ENCODE data around the gene FLACC1. TPM values are rescaled to one million over a fixed set of nuclear protein-coding genes. Genes with fewer than 3 reads are reported as not detected.
A peak's percentile ranks its signal among the peaks of the same experiment; 100 is the strongest.

Gene FLACC1
- total RNA-seq, 1 experiment from 2014 or later, result 0.85 TPM

DNA sequence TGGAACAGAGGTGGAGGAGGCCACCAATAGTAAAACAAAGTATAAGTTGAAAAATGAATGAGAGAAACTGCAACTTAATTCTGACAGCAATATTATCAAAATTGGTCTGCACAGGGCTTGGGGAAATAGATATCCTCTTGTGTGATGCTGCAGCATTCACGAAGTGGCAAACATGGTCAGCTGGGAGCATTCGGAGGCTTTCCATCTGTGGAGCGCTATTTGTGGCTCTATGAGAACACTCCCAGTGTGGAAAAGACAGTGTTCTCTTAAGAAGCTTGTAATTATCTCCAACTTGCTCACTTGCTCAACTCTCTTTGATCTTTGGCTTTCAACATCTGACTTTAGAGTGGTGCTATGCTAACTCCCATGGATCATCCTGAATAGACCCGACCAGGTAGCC, 3.1 kb upstream of the FLACC1 start:
- in situ Hi-C loops (cut with HindIII; ENCODE audit: low pct_unique_long_range_greater_than_20kb, low sequenced_read_pairs), result no loop called here
- DNase-seq (ENCODE audit: low read depth, low spot score), result no peak

- DNase-seq (ENCODE audit: low read depth, low spot score), result no peak
- in situ Hi-C loops (cut with HindIII; ENCODE audit: low pct_unique_long_range_greater_than_20kb, low sequenced_read_pairs), result no loop called here
Measured at GRCh38 chr2:201358684-201359083, 1.5 kb upstream of the FLACC1 start.

- in situ Hi-C loops (cut with HindIII; ENCODE audit: low pct_unique_long_range_greater_than_20kb, low sequenced_read_pairs), result no loop called here
- DNase-seq (ENCODE audit: low read depth, low spot score), result no peak
Measured at GRCh38 chr2:201353116-201353515, 4.0 kb downstream of the FLACC1 start.

DNA sequence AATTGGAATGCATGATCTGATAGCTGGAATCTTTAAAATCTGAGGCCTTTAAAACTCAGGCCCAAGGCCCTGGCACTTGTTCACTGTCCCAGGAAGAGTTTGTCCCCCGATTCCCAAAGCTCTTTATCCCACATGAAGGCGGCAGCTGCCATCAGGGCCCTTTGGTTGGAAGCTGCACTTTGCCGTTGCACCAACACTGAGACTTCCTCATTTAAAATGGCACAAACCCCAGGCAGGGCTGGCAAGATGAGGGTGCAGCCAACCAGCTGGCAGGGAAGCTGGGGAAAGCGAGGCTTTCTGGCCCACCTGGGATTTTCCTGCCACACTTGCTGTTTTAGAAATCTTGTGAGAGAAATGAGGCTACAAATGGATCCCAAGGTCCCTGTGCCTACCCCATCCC, 6.3 kb downstream of the FLACC1 start:
- in situ Hi-C loops (cut with HindIII; ENCODE audit: low pct_unique_long_range_greater_than_20kb, low sequenced_read_pairs), result no loop called here

DNA sequence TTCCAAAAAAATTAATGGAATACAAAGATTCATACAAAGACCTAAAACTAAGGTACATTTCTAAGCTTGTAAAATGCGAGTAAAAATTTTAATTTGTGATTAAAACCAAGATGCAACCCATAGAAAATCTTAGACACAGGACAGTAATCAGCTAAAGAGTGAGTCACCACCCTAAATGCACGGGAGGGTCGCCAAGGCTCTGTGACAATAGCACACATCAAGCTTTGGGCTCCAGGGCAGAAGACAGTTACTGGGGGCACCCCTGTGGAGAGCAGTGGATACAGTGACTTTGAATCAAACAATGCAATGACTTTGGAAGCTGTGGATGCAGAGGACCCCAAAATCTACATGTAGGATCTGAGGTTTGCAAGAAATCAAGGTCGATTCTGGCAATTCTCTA, 7.5 kb downstream of the FLACC1 start:
- in situ Hi-C loops (cut with HindIII; ENCODE audit: low pct_unique_long_range_greater_than_20kb, low sequenced_read_pairs), result no loop called here

More for the DNA sequence above, 6.3 kb downstream of the FLACC1 start:
- DNase-seq (ENCODE audit: low read depth, low spot score), result no peak

DNA sequence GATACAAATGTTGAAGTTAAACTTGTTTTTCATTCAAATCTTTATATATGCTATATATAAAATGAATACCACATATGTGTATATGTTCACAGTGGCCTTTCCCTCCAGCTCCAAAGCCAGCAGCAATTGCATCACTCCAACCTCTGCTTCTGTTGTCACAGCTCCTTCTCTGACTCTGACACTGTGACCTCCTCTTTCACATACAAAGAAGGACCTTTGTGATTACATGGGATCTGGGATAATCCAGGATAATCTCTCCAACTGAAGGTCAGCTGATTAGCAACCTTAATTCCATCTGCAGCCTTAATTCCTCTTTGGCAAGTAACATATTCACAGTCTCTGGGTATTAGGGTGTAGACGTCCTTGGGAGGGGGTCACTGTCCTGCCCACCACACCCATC, 8.4 kb downstream of the FLACC1 start:
- no peak for DNase-seq (ENCODE audit: low read depth, low spot score)
- in situ Hi-C loops (cut with HindIII; ENCODE audit: low pct_unique_long_range_greater_than_20kb, low sequenced_read_pairs), result no loop called here

More for the DNA sequence above, 7.5 kb downstream of the FLACC1 start:
- no peak for DNase-seq (ENCODE audit: low read depth, low spot score)

GRCh38 chr2:201347138-201347537, 10.0 kb downstream of the FLACC1 start:
- in situ Hi-C loops (cut with HindIII; ENCODE audit: low pct_unique_long_range_greater_than_20kb, low sequenced_read_pairs), result no loop called here
- DNase-seq (ENCODE audit: low read depth, low spot score), result no peak

GRCh38 chr2:201345625-201346213, 11.4 kb downstream of the FLACC1 start:
- in situ Hi-C loops (cut with HindIII; ENCODE audit: low pct_unique_long_range_greater_than_20kb, low sequenced_read_pairs), result no loop called here
- no peak for DNase-seq (ENCODE audit: low read depth, low spot score)

GRCh38 chr2:201344663-201345366, 12.3 kb downstream of the FLACC1 start:
- peak; percentile 13 for DNase-seq (ENCODE audit: low read depth, low spot score)
- in situ Hi-C loops (cut with HindIII; ENCODE audit: low pct_unique_long_range_greater_than_20kb, low sequenced_read_pairs), result no loop called here

DNA sequence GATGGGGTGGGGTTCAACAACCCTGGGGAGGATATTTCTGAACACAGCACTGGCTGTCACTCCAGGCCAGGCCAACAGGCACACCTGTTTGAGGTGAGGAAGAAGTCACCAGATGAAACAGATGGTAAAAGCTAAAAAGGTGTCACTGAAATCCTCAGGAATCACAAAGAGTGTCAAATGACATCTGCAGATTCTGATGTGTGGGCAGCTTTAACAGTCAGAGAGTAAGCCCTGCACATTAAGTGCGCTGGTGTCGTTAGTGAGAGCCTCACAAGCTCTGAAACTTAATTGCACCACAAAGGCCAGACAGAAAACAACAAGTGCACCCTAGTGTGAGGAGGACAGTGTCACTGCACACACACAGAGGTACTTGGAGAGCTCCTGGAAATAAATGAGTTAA, 13.6 kb downstream of the FLACC1 start:
- no peak for DNase-seq (ENCODE audit: low read depth, low spot score)
- in situ Hi-C loops (cut with HindIII; ENCODE audit: low pct_unique_long_range_greater_than_20kb, low sequenced_read_pairs), result no loop called here

DNA sequence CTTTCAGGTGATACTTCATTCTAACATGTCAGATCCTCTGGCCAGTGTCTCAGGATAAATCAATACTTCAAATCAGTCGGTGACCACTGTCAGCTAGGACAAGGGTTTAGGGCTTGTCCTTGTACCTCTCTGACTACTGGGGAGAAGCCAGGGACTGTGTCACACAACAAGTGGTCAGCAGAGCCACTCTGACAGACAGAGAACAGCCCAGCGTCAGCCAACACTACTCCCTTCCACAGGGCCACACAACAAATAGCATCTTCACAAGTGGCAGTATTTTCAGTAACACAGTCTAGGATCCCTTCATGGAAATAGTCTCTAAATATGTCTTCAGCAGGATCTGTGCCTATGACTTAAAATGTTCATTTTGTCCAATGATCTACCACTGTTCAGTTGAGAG, 14.2 kb downstream of the FLACC1 start:
- no peak for DNase-seq (ENCODE audit: low read depth, low spot score)

DNA sequence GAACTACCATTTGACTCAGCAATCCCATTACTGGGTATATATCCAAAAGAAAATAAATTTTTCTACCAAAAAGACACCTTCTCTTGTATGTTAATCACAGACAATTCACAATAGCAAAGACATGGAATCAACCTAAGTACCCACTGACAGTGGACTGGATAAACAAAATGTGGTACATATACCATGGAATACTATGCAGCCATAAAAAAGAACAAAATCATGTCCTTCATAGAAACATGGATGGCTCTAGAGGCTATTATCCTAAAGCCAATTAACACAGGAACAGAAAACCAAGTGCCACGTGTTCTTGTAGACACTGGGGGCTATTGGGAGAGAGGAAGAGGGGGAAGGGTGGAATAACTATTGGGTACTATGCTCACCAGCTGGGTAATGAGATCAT, 27.7 kb downstream of the FLACC1 start:
- DNase-seq (ENCODE audit: low read depth, low spot score), result no peak
- in situ Hi-C loops (cut with HindIII; ENCODE audit: low pct_unique_long_range_greater_than_20kb, low sequenced_read_pairs), result no loop called here

More for the DNA sequence above, 14.2 kb downstream of the FLACC1 start:
- in situ Hi-C loops (cut with HindIII; ENCODE audit: low pct_unique_long_range_greater_than_20kb, low sequenced_read_pairs), result no loop called here

GRCh38 chr2:201327678-201328077, 29.5 kb downstream of the FLACC1 start:
- no peak for DNase-seq (ENCODE audit: low read depth, low spot score)
- in situ Hi-C loops (cut with HindIII; ENCODE audit: low pct_unique_long_range_greater_than_20kb, low sequenced_read_pairs), result no loop called here

GRCh38 chr2:201322772-201323171, 34.4 kb downstream of the FLACC1 start:
- in situ Hi-C loops (cut with HindIII; ENCODE audit: low pct_unique_long_range_greater_than_20kb, low sequenced_read_pairs), result no loop called here
- DNase-seq (ENCODE audit: low read depth, low spot score), result no peak

GRCh38 chr2:201320701-201321100, 36.4 kb downstream of the FLACC1 start:
- no peak for DNase-seq (ENCODE audit: low read depth, low spot score)
- in situ Hi-C loops (cut with HindIII; ENCODE audit: low pct_unique_long_range_greater_than_20kb, low sequenced_read_pairs), result no loop called here

- in situ Hi-C loops (cut with HindIII; ENCODE audit: low pct_unique_long_range_greater_than_20kb, low sequenced_read_pairs), result no loop called here
- no peak for DNase-seq (ENCODE audit: low read depth, low spot score)
Measured at GRCh38 chr2:201320257-201320656, 36.9 kb downstream of the FLACC1 start.

- DNase-seq (ENCODE audit: low read depth, low spot score), result no peak
- in situ Hi-C loops (cut with HindIII; ENCODE audit: low pct_unique_long_range_greater_than_20kb, low sequenced_read_pairs), result no loop called here
Measured at GRCh38 chr2:201319511-201319910, 37.6 kb downstream of the FLACC1 start.

- in situ Hi-C loops (cut with HindIII; ENCODE audit: low pct_unique_long_range_greater_than_20kb, low sequenced_read_pairs), result no loop called here
- no peak for DNase-seq (ENCODE audit: low read depth, low spot score)
Measured at GRCh38 chr2:201313362-201313761, 43.8 kb downstream of the FLACC1 start.

GRCh38 chr2:201308914-201309313, 48.2 kb downstream of the FLACC1 start:
- in situ Hi-C loops (cut with HindIII; ENCODE audit: low pct_unique_long_range_greater_than_20kb, low sequenced_read_pairs), result no loop called here
- no peak for DNase-seq (ENCODE audit: low read depth, low spot score)

All from SK-MEL-5 (cell line).